Ramos (cell line): ENCODE data around the gene NECTIN4.

ENCODE experiments used
- in situ Hi-C: fragments of 300-500 bp; cut with MboI; formaldehyde crosslinking; loops from one replicate; pipeline ENCODE4 v1.14.3; 2022; ENCODE audit warnings: low sequenced_read_pairs; ENCODE audit not compliant: unreplicated experiment

NECTIN4 gene

DNA sequence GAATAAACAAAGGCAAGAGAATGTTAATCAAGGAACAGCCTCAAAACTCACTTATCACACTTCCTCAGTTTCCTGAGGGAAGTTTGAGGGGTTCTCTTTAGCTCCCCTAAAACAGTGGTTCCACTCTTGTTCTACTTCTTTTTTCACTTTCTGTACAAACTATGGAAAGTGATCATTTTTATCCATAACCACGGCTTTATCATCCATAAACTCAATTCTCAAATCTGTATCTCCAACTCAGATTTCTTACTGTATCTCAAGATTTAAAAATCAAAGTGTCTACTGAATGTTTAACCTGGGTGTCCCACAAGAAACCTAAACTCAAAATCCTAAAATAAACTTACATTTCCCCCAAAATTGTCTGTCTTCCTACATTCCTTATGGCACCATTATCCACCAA, 24.6 kb upstream of the NECTIN4 start:
- in situ Hi-C loops, result no loop called here

DNA sequence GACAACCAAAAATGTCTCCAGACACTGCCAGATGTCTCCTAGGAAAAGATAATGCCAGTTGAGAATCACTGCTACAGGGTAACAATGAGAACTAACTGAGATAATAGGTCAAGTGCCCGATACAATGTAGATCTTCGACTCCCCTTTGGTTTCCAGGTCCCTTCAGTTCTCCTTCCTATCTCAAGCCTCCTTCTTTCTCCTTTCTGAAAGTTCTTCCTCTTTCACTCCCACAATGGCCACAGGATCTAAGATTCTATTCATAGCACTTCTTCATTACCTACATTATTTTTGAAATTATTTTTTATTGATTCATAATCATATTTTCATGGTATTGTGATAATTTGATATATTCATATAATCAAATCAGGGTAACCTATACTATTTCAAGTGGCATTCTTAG, 22.2 kb upstream of the NECTIN4 start:
- in situ Hi-C loops, result no loop called here

DNA sequence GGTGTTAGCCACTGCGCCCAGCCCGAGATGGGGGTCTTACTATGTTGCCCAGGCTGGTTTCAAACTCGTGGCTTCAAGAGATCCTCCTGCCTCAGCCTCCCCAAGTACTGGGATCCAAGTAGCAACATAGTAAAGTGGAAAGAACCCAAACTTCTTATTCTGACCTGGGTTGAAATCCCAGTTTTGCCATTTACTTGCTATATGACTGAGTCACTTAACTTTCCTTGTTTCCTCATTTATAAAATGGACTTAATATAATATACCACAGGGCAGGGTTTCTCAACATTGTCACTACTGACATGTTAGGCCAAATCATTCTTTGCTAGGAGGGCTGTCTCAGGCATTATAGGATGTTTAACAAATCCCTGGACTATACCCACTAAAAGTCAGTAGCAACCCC, 21.8 kb upstream of the NECTIN4 start:
- in situ Hi-C loops, result no loop called here

DNA sequence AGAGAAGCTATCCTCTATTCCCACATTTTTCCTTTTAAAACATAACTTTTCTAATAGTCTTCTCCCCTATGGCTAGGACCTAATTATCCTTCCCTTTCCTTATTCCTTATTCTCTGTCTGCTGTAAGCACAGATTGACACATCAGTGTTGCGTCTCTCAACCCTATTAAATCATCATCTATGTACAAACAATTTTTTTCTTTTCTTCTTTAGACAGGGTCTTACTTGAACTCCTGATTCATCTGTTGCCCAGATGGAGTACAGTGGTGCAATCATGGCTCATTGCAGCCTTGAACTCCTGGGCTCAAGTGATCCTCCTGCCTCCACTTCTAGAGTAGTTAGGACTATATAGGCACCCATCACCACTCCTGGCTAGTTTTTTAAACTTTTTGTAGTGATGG, 17.1 kb upstream of the NECTIN4 start:
- in situ Hi-C loops, result no loop called here

DNA sequence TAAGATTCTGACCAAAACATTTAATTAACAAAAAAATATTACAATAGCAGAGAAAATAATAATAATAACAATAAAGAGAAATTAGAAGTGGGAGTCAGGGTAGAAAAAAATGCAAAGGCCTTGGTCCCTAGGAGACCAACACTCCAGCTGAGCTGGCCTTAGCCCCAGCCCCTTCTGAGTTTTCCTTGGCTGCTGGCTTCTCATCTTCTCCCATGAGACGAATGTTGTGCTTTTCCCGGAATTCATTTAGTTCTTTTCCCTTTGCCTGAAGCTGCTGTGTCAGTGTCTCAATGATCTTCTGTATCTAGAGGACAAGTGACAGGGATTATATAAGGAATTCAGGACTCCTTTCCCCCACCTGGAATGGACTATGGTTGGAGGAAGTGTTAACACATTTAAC, 11.2 kb upstream of the NECTIN4 start:
- in situ Hi-C loops, result no loop called here

DNA sequence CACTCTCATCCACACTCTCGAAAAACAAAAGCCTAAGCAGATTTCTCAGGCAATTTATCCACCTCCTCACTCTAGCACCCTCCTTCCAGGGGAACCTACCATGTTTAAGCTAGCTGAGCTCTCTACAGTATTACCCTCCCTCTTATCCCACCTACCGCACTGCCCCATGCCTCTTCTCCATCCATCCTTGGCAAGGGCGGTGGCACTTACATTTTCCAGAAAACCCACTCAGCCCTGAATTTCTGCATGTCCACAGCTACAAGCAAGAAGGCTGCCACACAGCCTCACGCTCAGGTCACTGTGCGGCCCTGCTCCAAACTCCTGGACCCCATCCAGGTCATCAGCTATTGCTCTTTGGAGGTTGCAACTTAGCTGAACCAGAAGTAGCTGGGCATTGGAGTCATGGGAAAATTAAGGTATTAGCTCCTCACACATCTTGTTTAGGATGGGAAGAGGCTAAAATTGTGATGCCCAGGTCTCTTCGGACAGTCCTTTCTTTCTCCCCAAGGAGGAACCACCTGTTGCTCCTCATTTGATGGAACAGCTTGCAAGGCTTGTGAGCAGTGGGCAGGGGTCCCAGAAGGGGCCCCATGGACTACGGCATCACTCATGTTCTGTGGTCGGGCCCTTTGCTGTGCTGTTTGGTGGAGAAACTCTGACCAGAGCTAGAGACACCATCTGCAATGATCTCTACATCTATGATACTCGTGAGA, 9.9 kb upstream of the NECTIN4 start:
- in situ Hi-C loops, result loop anchor here (10.0 kb wide), 1 partner anchor 104 kb away; no protein-coding TSS in a partner anchor

DNA sequence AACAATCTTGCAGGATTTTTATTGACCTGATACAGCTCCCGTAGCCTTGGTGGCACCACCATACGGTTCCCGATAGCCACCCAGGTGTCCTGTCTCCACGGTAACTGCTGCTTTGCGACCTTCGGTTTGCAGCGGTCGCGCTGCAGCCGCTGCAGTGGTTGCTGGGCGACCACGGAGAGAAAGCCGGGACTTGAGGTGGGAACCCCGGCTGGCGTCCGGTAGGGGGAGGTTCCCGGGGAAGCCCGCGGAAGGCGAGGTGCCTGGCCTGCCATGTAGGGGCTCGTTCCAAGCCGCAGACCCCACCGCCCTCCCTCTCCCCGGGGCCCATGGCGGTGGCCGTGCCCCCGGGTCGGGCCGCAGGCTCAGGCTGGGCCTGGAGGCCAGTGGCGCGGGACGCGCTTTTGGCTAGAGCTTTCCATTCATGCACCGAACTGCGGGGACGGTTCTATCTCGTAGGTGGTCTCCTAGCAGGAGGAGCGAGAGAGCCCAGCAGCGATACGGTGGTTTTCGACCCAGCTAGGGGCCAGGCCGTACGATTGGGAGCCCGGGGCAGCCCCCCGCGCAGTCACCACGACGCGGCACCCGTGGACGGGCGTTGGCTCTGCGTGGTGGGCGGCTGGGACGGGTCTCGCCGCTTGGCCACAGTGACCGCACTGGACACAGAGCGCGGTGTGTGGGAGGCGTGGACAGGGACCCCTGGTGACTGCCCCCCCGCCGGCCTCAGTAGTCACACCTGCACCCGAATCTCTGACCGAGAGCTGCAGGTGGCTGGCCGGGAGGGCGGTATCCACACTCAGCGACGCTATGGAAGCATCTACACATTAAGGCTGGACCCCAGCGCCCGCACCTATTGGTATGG, 9.1 kb upstream of the NECTIN4 start, which contains the start of gene KLHDC9:
KLHDC9 (plus strand) TSS at position 152 of the 859 bp plus-strand sequence; CDS start at position 327, 175 bp downstream.
- in situ Hi-C loops, result loop anchor here (10.0 kb wide), 1 partner anchor 104 kb away; no protein-coding TSS in a partner anchor

DNA sequence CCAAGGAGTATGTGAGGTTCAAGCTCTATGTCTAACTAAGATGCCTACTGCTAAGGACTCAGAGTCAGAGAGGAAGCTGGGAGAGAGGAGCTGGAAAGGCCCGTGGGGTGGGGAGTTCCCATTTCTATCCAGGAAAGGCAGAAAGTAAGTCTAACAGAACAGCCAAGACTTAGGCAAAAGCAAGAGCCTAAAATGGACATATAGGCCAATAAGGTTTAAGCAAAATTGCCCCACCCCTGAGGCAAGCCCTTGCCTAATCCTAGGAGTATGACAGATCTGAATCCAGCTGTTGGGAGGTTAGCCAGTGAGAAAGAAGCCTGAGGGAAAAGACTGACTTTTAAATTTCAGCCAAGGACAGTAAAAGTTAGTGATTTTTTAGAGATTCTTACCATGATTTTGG, 7.2 kb upstream of the NECTIN4 start:
- in situ Hi-C loops, result loop anchor here (10.0 kb wide), 1 partner anchor 102 kb away; no protein-coding TSS in a partner anchor

DNA sequence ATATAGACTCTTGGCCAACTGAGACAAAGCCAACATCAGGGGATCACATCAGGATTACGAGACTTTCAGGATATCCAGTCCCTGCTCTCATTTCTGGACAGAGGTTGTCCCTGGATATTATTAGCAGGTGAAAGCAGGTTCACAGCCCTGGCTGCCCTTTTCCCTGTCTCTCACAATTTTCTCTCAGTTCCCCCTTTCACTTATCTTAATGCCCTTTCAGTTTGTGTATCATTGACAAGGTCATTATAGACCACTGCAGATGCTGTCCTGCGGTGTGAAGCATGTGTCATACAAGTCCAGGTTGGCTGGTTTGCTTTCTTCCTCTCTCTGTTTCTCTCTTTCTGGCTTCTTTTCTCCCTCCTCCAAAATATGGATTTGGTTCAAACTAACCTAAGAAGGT, 6.7 kb upstream of the NECTIN4 start:
- in situ Hi-C loops, result loop anchor here (10.0 kb wide), 1 partner anchor 101 kb away; no protein-coding TSS in a partner anchor

DNA sequence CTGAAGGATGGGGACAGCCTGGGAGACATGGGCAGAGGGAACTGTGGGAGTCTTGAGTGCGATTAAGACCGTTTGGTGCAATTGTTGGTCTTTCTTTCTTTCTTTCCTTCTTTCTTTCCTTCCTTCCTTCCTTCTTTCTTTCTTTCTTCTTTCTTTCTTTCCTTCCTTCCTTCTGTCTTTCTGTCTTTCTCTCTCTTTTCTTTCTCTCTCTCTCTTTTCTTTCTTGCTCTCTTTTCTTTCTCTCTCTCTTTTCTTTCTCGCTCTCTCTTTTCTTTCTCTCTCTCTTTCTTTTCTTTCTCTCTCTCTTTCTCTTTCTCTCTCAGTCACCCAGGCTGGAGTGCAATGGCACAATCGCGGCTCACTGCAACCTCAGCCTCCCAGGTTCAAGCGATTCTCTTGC, 5.9 kb upstream of the NECTIN4 start:
- in situ Hi-C loops, result loop anchor here (10.0 kb wide), 1 partner anchor 100 kb away; no protein-coding TSS in a partner anchor

DNA sequence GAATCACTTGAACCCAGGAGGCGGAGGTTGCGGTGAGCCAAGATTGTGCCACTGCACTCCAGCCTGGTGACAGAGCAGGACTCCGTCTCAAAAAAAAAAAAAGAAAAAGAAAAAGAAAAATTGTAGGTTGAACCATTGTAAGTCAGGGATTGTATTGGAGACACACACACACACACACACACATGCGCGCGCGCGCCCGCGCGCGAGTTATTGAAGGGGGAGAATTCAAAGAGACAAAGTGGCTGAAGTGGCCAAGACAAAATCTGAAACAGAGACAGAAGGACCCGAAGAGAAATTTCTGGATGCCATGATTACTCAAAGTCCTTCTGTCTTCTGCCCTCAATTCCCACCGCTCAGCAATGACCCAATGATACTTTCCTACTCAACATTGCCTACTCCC, 5.1 kb upstream of the NECTIN4 start:
- in situ Hi-C loops, result loop anchor here (10.0 kb wide), 1 partner anchor 100 kb away; no protein-coding TSS in a partner anchor

DNA sequence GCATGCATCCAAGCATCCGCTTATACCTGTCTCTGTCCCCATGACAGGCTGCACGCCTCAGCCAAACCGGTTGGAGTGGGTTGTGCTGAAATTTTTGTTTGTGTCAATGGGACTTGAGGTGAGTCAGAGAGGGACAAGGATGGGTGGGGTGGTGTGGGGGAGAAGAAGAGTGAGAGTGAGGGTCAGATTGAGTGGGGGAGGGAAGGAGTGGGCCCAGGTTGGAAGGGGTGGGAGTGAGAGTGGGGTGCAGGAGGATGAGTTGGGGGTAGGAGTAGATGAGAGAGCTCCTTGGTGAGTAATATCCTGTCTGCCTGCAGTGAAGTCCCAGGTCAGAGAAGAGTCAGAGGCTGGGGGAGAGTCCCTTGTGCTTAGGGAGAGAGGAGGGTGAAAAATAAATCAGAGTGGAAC, 3.3 kb upstream of the NECTIN4 start:
- in situ Hi-C loops, result loop anchor here (10.0 kb wide), 1 partner anchor 98 kb away; no protein-coding TSS in a partner anchor

DNA sequence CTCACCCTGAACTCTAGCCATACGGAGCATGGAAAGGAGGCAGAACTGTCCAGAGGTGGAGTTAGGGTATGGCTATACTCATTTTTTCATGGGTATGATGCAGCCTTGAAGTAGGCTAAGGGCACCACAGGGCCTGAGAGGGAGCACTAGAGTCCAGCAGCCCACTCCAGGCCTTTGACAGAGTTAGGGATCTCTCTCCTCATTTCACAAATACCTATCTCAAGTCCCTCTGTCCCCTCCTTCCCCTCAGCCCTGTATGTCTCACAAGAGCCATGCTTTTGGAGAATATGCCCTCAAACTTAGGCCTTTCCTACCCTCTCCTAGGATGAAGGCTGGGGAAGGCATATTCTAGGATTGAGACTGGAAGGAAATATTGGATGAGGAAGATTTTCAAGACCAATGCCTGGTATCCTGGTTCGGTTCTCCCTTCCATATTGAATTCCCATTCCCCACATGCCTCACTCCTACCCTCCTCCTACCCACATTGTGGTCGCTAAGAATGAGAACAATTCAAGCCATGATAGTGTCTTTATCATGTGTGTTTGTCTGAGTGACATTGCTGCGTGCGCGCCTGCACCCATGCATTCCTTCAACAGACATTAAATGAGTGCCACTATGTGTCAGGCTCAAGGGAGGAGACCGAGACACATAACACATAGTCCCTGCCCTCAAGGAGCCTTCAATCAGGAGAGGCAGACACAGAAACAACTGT, 2.6 kb upstream of the NECTIN4 start:
- in situ Hi-C loops, result loop anchor here (10.0 kb wide), 1 partner anchor 97 kb away; no protein-coding TSS in a partner anchor

DNA sequence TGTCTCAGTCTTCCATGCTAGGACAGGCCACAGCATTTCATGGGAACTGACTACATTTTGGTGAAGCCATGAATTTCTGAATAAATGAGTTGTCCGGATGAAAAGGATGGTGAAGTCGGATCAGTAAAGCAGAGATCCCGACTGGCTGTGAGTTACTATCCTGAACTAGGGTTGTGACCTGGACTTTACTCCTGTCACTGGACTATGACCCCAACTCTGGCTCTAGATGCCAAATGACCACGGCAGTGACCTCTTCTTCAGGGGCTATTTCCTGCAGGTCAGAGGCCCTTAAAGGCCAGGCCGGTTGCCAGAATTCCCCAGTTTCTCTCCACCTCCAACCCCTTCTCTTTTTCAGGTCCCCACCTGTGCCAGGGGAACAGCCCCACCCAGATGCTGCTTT, 1.7 kb upstream of the NECTIN4 start:
- in situ Hi-C loops, result loop anchor here (10.0 kb wide), 1 partner anchor 96 kb away; no protein-coding TSS in a partner anchor

DNA sequence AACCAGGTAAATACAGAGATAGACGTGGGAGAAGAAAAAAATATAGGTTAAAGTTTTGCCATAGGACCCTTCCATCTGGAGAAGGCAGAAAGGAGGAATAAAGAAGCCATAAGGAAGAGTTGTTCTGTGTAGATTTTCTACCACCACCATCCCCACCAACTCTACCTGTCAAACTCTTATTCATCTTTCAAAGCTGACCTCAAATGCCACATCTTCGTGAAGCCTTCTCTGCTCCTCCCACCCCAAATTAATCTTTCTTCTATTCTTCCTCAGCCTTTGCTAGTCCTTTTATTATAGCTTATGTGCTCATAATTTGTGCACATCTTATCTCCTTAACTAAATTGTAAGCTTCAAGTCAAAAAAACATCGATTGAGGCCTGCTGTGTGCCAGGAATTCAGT, 1.3 kb upstream of the NECTIN4 start:
- in situ Hi-C loops, result loop anchor here (10.0 kb wide), 1 partner anchor 96 kb away; no protein-coding TSS in a partner anchor

DNA sequence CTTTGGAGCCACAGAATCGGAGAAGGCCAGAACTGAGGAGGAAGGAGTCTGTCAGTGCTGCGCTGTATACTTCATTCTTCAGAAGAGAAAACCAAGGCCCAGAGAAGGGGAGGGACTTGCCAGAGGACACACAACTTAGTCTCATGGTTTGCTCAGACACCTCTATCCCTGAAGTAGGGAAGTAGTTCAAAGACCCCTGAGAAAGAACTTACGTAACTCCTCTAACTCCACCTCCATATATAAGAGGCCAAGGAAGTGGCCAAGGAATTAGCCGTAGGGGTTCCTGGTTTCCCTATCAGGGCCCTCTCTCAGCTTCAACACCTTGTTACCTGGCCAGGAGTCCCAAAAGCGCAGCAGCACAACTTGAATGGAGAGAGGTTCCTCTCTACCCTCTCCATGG, 580 bp upstream of the NECTIN4 start:
- in situ Hi-C loops, result loop anchor here (10.0 kb wide), 1 partner anchor 95 kb away; no protein-coding TSS in a partner anchor

DNA sequence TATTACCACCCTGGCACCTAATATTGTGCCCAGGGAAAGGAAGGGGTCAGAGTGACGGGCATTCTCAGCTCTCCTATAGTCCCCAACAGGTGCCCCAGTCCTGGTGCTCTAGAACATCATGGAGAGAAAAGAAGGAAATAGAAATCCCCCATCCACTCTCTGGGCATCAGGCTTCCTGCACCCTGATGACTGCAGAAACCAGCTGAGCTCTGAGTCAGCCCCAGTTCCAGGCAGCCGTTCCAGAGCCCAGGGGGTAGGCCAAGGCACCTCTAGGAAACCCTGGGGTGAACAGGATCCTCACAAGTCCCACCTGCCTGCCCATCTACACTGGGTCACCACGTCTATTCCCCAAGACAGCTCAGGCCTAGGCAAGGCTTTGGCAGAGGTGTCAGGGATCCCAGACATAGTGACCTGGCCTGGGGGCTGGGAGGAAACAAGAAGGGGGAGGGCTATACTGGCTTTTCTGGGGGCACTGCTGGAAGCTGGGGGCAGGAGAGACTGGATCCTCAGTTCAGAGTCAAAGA, 709 bp downstream of the NECTIN4 start:
- in situ Hi-C loops, result no loop called here

DNA sequence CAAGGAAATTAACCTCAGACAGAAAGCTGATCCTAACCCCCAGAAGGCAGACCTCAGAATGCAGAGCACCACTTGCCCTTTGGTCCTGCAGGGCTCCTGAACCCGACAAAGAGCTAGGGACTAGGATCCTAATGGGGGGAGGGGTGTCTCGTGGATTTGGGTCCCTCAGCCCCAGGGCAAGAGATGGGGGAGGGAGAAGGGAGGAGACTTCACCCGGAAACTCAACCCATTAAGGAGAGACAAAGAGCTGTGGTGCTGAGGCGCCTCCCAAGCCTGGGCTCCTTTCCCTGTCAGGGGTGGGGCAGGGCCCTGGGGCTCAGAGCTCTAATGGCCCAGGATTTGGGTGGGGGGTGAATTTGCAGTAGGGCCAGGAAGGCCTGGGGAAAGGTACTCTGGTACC, 2.9 kb downstream of the NECTIN4 start:
- in situ Hi-C loops, result no loop called here

DNA sequence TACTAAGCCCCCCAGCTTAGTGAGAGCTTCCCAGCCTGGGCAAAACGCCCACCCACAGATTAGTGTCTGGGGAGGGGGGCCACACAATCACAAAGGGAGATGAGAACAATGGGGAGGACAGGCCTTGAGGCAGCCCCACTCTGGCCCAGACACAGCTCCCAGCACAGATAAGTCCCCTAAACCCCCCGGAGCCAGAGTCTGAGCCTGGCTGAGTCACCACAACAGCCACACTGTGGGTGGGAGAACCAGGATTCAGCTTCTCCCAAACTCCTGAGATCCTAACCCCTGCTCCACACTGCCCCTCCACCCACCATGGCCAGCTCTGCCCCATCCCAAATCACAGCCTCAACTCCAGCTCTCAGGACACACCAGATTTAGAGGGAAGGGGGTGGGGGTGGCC, 4.2 kb downstream of the NECTIN4 start:
- in situ Hi-C loops, result no loop called here

DNA sequence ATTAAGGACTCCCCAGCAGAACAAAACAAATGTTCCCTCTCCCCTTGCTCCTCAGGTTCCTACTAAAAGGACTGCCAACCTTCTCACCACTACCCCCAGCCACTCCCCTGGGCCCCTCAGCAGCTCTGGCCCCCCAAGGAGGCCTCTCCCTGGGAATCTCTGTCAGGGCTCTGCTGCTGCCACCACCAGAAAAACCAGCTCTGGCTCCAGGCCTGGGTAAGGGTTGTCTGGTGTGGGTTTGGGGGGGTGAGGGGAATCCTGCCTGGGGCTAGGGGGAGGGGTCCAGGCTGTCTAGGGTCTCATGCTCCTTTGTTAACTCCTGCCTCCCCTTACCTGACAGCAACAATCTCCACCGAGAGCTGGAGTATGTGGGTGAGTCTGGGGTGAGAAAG, 4.8 kb downstream of the NECTIN4 start:
- in situ Hi-C loops, result no loop called here
